COLO668 (cell line): ENCODE data around the gene EDNRB.

Experiments
- DNase-seq: peaks from one replicate; lab custom pipeline; 2025; ENCODE audit not compliant: unreplicated experiment; lab: John Stamatoyannopoulos, UW

EDNRB gene

DNA sequence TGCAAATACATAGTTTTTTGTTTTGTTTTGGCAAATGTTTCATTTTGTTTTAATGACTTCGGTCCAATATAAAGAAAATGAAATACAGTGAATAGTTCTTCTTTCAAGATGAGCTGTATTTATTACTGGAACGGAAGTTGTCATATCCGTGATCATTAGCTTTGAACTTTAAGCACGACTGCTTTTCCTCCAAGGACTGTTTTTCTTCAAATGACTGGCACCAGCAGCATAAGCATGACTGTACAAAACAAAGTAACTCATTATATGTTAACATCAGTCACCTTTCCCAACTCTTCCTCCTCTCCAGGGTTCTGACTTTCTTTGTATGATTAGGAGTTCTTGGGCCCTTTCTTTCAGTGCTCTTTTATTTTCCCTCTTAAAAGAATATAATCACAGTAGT is 20.5 kb downstream of the EDNRB start:
- DNase-seq: no peak

- DNase-seq: no peak
These were observed 21.7 kb downstream of the EDNRB start for GRCh38 chr13:77896977-77897376.

DNA sequence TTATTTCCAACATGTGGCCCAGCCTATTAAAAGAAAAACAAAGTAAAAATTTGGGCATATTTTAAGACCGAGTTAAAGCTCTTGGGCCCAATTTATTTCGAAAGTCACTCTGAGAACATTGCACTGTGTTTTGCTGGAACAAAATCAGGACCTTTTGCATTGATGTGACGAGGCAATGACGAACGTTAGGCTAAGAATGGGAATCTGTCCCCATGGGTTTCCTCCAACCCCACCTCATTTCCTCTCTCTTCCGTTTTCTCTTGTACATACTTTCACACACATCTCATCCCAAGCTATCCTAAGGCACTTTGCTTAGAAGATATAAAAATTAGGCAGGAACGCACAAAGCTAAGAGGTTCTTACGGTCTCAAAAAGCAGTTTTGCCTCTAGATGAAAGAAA is 22.1 kb downstream of the EDNRB start:
- DNase-seq: no peak

DNA sequence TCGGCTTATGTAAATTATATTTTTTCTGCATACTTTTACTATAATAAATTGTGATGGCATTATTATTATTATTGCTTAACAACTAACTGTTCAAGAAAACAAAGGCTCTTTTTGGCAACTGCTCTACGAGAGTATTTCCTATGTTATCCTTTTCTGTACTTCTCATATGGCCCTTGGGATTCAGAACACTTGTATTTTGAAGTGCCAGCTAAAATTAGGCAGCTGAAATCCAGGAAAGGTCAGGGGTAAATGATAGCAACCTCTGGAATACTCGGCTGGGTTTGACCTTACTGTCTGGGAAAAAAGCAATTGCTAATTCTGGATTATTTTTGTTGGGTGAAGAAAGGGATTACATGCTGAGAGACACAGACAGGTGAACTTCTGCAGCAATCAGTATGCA is 23.9 kb downstream of the EDNRB start:
- DNase-seq: no peak

DNA sequence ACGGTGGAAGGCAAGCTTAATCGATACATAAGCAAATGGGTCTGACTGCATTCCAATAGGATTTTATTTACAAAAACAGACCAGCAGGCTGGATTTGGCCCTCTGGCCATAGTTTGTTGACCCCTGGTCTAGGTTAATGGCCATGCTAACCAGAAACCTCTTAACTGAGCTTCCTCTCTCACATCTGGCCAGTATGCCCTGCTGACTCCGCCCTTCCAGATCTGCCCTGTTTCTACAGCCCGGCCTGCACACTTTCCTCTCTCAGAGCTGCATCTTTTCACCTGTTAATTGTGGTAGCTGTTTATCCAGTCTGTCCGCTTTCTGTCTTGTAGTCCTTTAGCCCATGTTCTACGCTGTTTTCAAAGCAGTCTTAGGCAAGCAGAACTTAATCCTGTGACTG is 25.6 kb downstream of the EDNRB start:
- no peak for DNase-seq

GRCh38 chr13:77892491-77892890 is 26.1 kb downstream of the EDNRB start:
- DNase-seq: no peak

GRCh38 chr13:77891486-77891885 is 27.1 kb downstream of the EDNRB start:
- DNase-seq: no peak

DNA sequence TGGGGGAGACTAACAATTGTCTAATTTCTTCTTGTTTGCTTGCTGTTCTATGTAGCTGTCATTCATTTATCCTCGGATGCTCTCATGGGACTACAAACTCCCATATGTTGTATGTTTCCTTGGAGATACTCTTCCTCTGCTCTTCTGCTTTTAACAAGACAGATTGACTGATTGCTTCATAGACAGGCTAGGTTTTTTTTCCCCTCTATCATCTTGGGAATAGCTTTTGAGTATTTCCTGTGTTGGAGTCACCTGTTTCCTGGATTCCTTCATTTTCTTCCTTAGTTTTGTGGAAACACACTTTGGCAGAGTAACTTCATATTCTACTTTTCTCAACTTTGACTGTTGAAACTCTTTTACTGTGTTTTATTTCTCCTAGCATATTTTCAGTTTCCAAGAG is 27.6 kb downstream of the EDNRB start:
- DNase-seq: no peak

GRCh38 chr13:77883328-77883727 is 35.3 kb downstream of the EDNRB start:
- DNase-seq: no peak

GRCh38 chr13:77878190-77878589 is 40.4 kb downstream of the EDNRB start:
- DNase-seq: no peak

DNA sequence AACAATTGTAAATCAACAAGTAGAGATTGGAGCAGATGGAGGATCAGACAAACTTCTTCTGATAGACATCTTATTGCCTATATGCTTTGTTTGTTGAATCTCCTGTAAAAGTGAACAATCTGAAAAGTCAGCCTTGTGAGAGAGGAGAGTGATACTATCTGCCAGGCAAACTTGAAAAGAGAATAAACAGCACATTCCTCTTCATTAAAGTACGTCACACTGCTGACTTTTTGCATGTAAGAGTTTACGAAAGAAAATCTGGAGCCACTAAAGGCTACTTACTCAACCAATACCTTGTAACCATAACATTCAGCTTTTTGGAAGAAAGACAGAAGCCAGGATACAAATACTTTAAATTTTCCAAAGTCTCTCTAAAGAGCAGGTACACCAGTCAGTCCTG is 42.5 kb downstream of the EDNRB start:
- DNase-seq: no peak

GRCh38 chr13:77874406-77874805 is 44.2 kb downstream of the EDNRB start:
- DNase-seq: no peak

- no peak for DNase-seq
These were observed 45.6 kb downstream of the EDNRB start for GRCh38 chr13:77872995-77873394.

DNA sequence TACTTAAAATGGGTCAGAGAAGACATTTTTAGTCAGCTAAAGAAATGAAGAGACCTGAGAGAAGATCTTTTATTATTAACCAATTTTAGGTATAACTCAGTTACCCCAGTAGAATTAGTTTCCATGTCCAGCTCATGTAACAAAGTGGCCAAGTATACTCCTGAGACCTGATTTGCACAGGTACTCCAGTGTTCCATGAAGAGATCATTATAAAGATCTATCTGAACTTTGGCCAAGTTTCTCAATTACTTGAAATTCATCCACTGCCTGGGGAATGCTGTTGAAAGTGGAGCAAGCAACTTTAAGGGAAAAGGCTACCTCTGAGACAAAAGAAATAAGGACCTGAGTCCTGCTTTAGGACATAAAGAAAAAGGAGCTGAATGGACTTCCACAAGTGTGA is 47.0 kb downstream of the EDNRB start:
- DNase-seq: no peak

- DNase-seq: no peak
These were observed 49.9 kb downstream of the EDNRB start for GRCh38 chr13:77868717-77869116.

DNA sequence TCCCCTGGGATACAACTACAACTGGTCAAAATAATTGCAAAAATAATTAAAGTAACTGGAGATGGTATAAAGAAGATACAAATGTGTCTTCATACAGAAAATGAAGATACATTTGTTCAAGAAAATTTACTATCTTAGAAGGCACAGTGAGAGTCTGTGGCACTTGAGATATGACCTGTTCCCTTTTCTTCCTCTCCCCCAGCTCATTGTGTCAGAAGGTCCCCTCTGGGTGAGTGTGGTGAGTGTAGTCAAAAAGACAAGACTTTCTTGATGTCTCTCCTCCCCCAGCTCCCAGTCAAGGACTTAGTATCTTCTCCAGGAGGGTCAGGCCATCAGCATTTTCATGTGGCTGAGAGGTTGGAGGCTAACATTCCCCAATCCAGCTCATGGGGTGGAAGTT is 51.7 kb downstream of the EDNRB start:
- DNase-seq: no peak

DNA sequence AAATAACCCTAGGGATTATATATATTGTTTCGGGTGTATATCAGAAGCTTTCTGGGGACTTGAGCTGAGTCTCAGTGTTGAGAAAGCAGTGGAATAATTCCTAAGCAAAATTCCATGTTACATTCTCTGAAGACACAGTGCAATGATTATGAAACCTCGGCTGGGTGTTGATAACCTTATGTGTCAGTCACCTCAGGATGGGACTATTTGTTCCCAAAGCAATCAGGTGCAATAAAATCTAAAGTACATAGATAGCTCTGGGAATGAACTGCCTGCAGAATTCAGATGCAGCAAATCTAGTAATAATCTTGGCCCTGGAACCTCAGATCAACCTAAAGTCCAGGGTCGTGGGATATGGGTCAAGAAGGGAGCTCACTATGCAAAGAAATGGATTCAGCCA is 53.0 kb downstream of the EDNRB start:
- no peak for DNase-seq

GRCh38 chr13:77863144-77863543 is 55.5 kb downstream of the EDNRB start:
- no peak for DNase-seq

- DNase-seq: no peak
These were observed 56.9 kb downstream of the EDNRB start for GRCh38 chr13:77861741-77862140.

GRCh38 chr13:77860507-77860981 is 58.1 kb downstream of the EDNRB start:
- DNase-seq: no peak

DNA sequence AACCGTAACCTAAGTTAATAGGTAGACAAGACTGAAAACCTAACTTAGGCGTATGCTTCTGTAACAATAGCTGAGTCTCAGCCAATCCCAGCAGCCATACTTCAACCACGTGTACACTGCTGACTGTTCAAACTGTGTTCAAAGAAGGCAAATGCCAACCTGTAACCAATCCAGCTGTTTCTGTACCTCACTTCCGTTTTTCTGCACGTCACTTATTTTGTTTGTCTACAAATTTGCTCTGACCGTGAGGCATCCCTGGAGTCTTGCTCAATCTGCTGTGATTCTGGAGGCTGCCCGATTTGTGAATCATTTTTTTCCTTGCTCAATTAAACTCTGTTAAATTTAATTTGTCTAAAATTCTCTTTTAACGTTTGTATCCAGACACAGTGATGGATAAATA is 59.2 kb downstream of the EDNRB start:
- no peak for DNase-seq

- no peak for DNase-seq
These were observed 61.0 kb downstream of the EDNRB start for GRCh38 chr13:77857531-77858209.

GRCh38 chr13:77853703-77854102 is 64.9 kb downstream of the EDNRB start:
- DNase-seq: no peak
